ENCODE results near the gene AGRN.

GRCh38 chr1:1004420-1004779 lies 15.5 kb upstream of the AGRN start:
- TF ChIP-seq POLR2A (IDR thresholded peaks at IDR 0.05) (no peak), CTCF (IDR thresholded peaks at IDR 0.05) (no peak)
